ENCODE measurements around the gene LCN6.
"Not testable (repeated sequence)": the region's sequence is repeated elsewhere in the genome, so short reads cannot be mapped to it uniquely, and the experiment has no call there.

The LCN6 gene

DNA sequence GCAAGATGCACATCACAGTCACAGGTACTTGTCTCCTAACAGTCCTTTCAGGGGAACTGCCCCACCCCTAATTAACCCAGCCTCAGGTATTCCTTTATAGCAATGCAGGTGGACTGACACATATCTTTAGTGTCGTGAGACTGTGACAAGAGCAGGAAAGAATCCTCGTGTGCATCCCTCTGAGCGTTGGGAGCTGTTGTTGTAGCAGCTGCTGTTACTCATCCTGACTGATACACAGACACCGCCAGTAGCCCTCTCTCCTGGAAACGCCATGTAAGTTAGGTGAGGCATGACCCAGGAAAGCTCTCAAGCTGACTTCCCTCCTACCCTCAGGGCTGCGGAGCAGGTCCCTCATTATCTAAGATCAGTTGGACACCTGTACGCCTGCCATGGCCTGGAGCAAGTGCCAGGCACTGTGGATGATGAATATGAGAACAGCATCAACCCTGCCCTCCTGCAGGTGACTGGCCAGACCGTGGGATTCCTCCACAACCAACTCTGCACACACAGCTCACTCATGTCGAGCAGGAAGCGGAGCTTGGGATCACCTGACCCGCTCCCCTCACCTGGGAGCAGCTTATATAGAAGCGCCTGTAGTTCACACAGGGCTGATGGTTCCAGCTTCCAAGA, 26.2 kb upstream of the LCN6 start:
- Histone ChIP-seq H3K4me3 (ENCODE audit: low read length) (no peak overlapping the region), H2AFZ (ENCODE audit: low read depth, low read length) (no peak overlapping the region), H3K36me3 (ENCODE audit: insufficient read depth, low read length) (no peaks in the 10 kb centered on the region), H3K9me3 (ENCODE audit: low read length) (peaks cover 8% of the 10 kb centered on the region), H3K27me3 (ENCODE audit: insufficient read depth, low read length) (no peaks in the 10 kb centered on the region), H3K4me1 (ENCODE audit: insufficient read depth, low read length) (peaks cover 3% of the 10 kb centered on the region)

DNA sequence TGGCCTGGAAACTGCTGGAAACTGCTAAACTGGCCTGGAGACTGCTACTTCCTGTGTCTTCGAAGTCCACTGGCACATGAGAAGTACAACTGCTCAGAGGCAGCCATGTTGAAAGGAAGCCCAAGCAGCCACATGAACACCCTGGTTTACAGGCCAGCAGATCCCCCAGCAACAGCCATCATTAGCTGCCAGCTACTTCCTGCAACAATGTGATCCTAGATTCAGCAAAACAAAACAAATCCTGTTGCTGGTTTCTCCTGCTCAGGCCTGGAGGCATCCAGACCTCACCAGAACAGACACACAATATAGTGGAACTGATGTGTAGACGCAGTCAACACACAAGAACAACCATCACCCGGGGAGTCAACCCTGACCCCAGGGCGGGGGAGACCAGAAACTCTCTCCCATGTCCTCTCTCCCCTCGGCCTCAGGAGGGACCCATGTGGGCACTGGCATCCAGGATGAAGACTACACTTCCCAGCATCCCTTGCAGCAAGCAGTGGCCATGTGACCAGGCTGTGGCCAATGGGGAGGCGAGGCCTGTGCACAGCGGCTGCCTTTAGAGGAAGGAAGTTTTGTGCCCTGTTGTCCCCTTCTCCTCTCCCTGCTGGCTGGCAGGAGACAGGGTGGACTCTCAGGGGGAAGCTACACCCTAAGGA, 25.2 kb upstream of the LCN6 start:
- Histone ChIP-seq H3K27me3 (ENCODE audit: insufficient read depth, low read length) (no peaks in the 10 kb centered on the region), H3K4me1 (ENCODE audit: insufficient read depth, low read length) (peaks cover 3% of the 10 kb centered on the region), H3K9me3 (ENCODE audit: low read length) (peaks cover 8% of the 10 kb centered on the region), H3K36me3 (ENCODE audit: insufficient read depth, low read length) (no peaks in the 10 kb centered on the region), H2AFZ (ENCODE audit: low read depth, low read length) (no peak overlapping the region), H3K4me3 (ENCODE audit: low read length) (no peak overlapping the region)

DNA sequence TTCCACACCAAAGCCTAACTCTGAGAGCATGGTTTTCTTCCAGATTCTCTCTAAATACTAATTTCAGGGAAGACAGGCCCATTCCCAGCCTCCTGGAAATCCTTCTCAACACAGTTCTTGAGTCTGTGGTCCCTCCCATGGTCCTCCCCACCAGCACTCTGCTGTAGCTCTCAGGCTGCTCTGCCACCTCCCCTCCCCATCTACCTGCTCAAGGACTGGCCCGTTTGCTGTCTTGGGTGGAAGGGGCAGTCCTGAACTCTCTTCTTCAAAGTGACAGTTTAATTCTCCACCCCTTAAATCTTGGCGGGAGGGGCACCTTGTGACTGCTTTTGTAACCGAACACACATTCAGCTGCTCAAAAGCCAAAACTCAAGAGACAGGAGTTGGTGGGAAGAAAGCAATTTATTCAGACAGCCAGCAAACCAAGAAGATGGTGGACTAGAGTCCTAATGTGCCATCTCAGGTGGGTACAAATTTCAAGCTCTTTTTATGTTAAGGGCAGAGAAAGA, 23.6 kb upstream of the LCN6 start:
- H3K36me3 ChIP-seq (ENCODE audit: insufficient read depth, low read length) = no peaks in the 10 kb centered on the region
- peaks cover 3% of the 10 kb centered on the region for H3K4me1 ChIP-seq (ENCODE audit: insufficient read depth, low read length)
- peaks cover 8% of the 10 kb centered on the region for H3K9me3 ChIP-seq (ENCODE audit: low read length)
- no peak overlapping the region for H3K4me3 ChIP-seq (ENCODE audit: low read length)
- H2AFZ ChIP-seq (ENCODE audit: low read depth, low read length) = no peak overlapping the region
- no peaks in the 10 kb centered on the region for H3K27me3 ChIP-seq (ENCODE audit: insufficient read depth, low read length)

DNA sequence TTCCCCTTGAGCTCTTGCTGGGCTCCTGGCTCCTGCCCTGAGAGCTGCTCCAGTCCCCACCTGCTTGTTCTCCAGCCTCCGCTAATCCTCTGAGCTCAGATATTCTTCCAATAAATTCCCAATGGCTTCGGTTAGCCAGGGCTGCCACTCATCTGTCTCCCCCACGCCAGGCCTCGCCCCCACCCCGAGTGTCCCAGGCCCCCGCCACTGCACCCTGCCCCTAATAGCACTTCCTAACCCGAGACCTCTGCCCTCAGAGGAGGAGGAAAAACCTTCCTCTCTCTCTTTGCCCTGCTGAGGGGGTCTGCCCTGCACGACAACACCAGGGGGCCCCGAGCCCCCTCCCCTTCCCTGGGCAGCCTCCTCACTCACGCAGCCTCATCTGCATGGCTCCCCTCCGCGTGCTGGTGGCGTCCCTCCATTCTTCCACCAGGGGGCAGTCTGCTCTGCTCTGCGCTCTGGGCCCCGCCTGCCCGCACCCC, 21.4 kb upstream of the LCN6 start:
- peaks cover 3% of the 10 kb centered on the region for H3K4me1 ChIP-seq (ENCODE audit: insufficient read depth, low read length)
- no peaks in the 10 kb centered on the region for H3K27me3 ChIP-seq (ENCODE audit: insufficient read depth, low read length)
- H2AFZ ChIP-seq (ENCODE audit: low read depth, low read length) = no peak overlapping the region
- no peaks in the 10 kb centered on the region for H3K36me3 ChIP-seq (ENCODE audit: insufficient read depth, low read length)
- H3K9me3 ChIP-seq (ENCODE audit: low read length) = peaks cover 8% of the 10 kb centered on the region
- no peak overlapping the region for H3K4me3 ChIP-seq (ENCODE audit: low read length)

DNA sequence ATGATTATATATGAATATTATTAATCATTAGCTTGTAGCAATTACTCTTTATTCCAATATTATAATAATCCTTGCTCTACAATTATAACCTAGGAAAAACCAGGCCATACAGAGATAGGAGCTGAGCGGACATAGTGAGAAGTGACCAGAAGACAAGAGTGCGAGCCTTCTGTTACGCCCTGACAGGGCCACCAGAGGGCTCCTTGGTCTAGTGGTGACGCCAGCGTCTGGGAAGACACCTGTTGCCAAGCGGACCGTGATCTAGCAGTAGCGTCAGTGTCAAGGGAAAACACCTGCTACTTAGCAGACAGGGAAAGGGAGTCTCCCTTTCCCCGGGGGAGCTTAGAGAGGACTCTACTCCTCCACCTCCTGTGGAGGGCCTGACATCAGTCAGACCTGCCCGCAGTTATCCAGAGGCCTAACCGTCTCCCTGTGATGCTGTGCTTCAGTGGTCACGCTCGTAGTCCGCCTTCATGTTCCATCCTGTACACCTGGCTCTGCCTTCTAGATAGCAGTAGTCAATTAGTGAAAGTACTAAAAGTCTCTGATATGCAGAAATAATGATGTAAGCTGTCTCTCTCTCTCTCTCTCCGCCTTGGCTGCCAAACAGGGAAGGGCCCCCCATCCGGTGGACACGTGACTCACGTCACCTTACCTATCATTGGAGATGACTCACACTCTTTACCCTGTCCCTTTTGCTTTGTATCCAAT, 18.2 kb upstream of the LCN6 start:
- H3K9me3 ChIP-seq (ENCODE audit: low read length); H3K4me1 ChIP-seq (ENCODE audit: insufficient read depth, low read length); H3K27me3 ChIP-seq (ENCODE audit: insufficient read depth, low read length); H2AFZ ChIP-seq (ENCODE audit: low read depth, low read length); H3K36me3 ChIP-seq (ENCODE audit: insufficient read depth, low read length); H3K4me3 ChIP-seq (ENCODE audit: low read length): not testable (repeated sequence)

DNA sequence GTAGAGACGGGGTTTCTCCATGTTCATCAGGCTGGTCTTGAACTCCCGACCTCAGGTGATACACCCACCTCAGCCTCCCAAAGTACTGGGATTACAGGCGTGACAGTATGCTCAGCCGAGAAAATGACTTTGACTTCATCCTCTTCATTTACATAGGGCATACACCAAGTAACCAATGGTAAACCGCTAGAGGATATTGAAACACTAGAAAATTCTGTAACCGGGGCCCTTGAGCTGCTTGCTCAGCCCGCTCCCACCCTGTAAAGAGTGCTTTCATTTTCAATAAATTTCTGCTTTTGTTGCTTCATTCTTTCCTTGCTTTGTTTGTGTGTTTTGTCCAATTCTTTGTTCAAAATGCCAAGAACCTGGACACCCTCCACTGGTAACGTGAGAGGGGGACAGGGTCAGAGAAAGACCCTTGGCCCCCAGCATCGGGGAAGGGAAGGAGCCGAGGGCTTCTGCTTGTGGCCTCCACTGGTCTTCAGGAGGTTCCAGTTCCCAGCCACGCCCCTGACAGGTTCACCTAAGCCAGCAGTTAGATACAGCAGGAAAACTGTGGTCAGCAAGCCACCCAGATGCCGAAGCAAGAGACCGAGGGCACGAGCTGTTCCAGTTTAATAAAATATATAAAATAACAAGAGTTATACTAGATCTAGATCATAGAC, 17.6 kb upstream of the LCN6 start:
- H3K36me3 ChIP-seq (ENCODE audit: insufficient read depth, low read length); H2AFZ ChIP-seq (ENCODE audit: low read depth, low read length); H3K27me3 ChIP-seq (ENCODE audit: insufficient read depth, low read length); H3K9me3 ChIP-seq (ENCODE audit: low read length); H3K4me1 ChIP-seq (ENCODE audit: insufficient read depth, low read length); H3K4me3 ChIP-seq (ENCODE audit: low read length): not testable (repeated sequence)

DNA sequence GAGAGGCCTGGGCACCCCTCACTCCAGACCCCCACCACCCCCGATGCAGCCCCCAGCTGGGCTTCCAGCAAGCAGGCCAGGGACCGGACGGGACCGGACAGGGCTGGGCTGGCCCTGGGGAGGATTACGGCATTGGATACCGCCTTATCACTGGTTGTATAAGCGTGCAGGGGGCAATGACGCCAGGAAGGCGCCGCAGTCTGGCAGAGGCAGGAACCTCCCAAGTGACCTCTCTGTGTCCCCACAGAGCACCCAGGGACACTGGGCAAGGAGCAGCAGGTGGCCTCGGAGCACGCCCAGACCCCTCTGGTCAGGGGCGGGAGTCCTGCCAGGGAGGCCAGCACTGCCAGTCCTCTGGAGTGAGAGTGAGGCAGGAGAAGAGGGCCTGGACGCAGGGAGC, 16.7 kb upstream of the LCN6 start:
- Histone ChIP-seq H3K4me1 (ENCODE audit: insufficient read depth, low read length) (peaks cover 6% of the 10 kb centered on the region), H3K27me3 (ENCODE audit: insufficient read depth, low read length) (no peaks in the 10 kb centered on the region), H3K36me3 (ENCODE audit: insufficient read depth, low read length) (no peaks in the 10 kb centered on the region), H2AFZ (ENCODE audit: low read depth, low read length) (no peak overlapping the region), H3K9me3 (ENCODE audit: low read length) (no peaks in the 10 kb centered on the region), H3K4me3 (ENCODE audit: low read length) (no peak overlapping the region)

DNA sequence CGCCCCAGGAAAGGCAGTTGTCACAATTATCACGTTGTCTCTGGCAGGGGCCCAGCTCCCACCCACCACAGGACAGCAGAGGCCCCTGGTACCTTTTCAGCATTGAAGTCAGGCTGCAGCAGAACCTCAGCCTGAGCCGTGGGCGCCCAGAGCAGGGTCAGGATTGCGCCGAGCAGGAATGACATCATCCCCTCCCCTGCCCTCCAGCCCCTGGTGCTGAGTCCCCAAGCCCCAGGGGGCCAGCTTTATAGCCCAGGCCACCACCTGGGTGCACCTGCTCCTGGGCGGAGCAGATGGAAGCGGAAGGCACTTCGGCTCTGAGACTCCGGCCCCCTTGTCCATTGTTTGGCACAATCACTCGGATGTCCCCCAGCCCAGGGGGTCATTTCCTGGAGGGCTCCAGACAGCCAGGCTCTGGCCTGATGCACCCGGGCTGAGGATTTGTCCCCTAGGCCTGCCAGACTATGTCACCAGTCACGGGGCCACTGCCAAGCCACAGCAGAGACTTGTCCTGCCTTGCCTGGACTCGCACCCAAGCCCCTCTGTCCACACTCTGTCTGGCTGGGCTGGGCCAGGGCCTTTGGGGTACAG, 16.1 kb upstream of the LCN6 start, which contains the start of gene LCN15:
Gene LCN15 (minus strand): TSS at position 218 of the 591 bp plus-strand sequence. CDS start 30 bp downstream, at position 188.
- Histone ChIP-seq H3K27me3 (ENCODE audit: insufficient read depth, low read length) (no peaks in the 10 kb centered on the region), H2AFZ (ENCODE audit: low read depth, low read length) (no peak within 1 kb of the TSS), H3K9me3 (ENCODE audit: low read length) (no peaks in the 10 kb centered on the region), H3K4me1 (ENCODE audit: insufficient read depth, low read length) (peaks cover 3% of the 10 kb centered on the region), H3K4me3 (ENCODE audit: low read length) (no peak within 1 kb of the TSS), H3K36me3 (ENCODE audit: insufficient read depth, low read length) (no peaks in the 10 kb centered on the region)

DNA sequence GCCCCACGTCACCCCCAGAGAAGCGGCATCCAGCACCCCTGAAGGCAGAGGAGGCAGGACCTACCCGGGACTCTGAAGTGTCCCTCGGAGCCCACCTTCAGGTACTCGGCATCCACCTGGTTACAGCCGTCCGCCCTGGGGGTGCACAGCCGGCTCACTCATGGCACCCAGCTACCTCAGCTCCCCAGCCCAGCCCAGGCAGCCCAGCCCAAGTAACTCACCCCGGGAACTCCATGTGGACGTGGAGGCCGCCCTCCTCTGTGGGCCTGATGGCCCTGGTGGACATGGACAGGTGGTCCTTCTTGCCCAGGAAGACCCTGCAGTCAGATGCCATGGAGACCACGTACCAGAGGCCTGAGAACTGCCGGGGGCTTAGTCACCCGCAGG, 15.3 kb upstream of the LCN6 start:
- Histone ChIP-seq H3K4me3 (ENCODE audit: low read length) (no peak overlapping the region), H3K36me3 (ENCODE audit: insufficient read depth, low read length) (no peaks in the 10 kb centered on the region), H3K4me1 (ENCODE audit: insufficient read depth, low read length) (peaks cover 3% of the 10 kb centered on the region), H2AFZ (ENCODE audit: low read depth, low read length) (no peak overlapping the region), H3K27me3 (ENCODE audit: insufficient read depth, low read length) (no peaks in the 10 kb centered on the region), H3K9me3 (ENCODE audit: low read length) (no peaks in the 10 kb centered on the region)

DNA sequence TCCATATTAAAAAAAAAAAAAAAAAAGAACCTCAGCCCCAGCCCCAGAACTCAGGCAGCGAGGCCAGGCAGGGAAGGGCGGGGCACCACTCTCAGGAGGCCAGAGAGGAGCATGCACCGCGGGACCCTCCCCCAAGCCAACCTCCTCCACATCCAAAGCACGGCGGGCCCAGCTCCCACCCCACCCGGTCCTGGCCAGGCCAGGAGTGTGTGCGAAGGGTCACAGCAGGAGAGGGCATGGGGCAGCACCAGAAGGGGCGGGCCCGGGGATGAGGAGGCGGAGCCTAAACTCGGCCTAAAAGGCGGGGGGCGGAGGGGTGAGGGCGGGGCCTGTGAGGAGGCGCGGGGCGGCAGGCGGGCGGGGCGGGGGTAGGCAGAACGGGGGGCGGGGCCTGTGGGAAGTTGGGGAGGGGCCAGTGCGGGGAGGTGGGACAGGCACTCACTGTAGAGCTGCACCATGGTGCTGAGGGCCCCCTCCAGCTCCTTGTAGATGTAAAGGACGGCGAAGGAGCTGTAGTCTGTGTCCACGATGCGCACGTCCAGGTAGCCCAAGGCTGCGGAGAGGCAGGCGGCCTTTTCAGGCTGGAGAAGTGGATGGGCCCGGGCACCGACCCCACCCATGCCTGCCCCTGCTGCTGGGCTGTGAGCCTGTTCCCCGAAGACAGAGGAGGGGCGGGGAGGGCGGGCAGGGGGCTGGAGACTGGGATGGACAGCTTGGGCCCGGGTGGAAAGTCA, 14.8 kb upstream of the LCN6 start:
- Histone ChIP-seq H3K4me1 (ENCODE audit: insufficient read depth, low read length) (peaks cover 3% of the 10 kb centered on the region), H3K9me3 (ENCODE audit: low read length) (no peaks in the 10 kb centered on the region), H2AFZ (ENCODE audit: low read depth, low read length) (no peak overlapping the region), H3K27me3 (ENCODE audit: insufficient read depth, low read length) (no peaks in the 10 kb centered on the region), H3K36me3 (ENCODE audit: insufficient read depth, low read length) (no peaks in the 10 kb centered on the region), H3K4me3 (ENCODE audit: low read length) (no peak overlapping the region)

DNA sequence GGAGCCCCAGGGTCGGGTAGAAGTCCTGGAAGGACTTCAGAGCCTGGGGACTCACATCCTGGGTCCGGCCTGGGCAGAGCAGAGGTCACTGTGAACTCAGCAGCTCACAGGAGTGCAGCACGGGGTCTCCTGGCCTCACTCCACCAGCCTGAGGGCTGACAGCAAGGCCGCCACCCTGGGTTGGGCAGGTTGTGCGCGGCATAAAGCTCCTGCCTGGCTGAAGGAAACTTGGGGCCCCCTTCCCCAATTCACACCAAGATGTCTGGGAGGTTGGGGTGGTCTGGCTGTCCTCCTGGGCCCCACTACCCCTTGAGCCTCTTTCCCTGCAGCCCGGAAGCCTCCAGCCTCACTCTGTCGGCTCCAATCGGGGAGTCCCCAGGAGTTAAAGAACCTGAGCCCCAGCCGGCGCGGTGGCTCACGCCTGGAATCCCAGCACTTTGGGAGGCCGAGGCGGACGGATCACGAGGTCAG, 13.9 kb upstream of the LCN6 start:
- Histone ChIP-seq H2AFZ (ENCODE audit: low read depth, low read length) (no peak overlapping the region), H3K9me3 (ENCODE audit: low read length) (no peaks in the 10 kb centered on the region), H3K27me3 (ENCODE audit: insufficient read depth, low read length) (no peaks in the 10 kb centered on the region), H3K36me3 (ENCODE audit: insufficient read depth, low read length) (no peaks in the 10 kb centered on the region), H3K4me1 (ENCODE audit: insufficient read depth, low read length) (peaks cover 3% of the 10 kb centered on the region), H3K4me3 (ENCODE audit: low read length) (no peak overlapping the region)

DNA sequence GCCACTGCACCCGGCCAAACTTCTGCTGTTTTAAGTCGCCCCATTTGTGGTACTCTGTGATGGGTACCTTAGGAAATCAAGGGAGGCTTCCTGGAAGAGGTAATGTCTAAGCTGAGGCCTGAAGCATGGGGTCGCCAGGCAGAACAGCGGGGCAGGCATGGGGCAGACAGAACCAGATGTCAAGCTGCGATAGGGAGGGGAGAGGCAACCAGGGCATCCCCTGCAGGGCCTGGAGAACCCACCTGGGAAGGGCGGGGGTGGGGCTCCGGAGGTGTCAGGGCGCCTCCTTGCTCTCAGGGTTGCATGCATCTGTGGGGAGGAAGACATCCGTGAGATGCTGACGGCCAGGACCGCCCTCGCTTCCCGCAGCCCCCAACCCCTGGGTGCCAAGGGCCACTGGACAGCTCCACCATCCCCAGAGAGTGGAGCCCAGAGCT, 13.2 kb upstream of the LCN6 start:
- H3K9me3 ChIP-seq (ENCODE audit: low read length) = no peaks in the 10 kb centered on the region
- H3K36me3 ChIP-seq (ENCODE audit: insufficient read depth, low read length) = no peaks in the 10 kb centered on the region
- H3K4me3 ChIP-seq (ENCODE audit: low read length) = no peak overlapping the region
- no peaks in the 10 kb centered on the region for H3K27me3 ChIP-seq (ENCODE audit: insufficient read depth, low read length)
- H3K4me1 ChIP-seq (ENCODE audit: insufficient read depth, low read length) = peaks cover 3% of the 10 kb centered on the region
- no peak overlapping the region for H2AFZ ChIP-seq (ENCODE audit: low read depth, low read length)

All from neuron (in vitro differentiated cells).